GM18526 (cell line): ENCODE measurements around the gene POU6F2.

ENCODE experiments used
- POLR2A ChIP-seq: IDR thresholded peaks from 3 replicates; pipeline ENCODE4 v1.6.1; 2011; ENCODE audit not compliant: insufficient read length; ENCODE audit errors: extremely low read depth

POU6F2 gene

GRCh38 chr7:38955892-38956291 lies 21.8 kb upstream of the POU6F2 start:
- no peak for TF ChIP-seq POLR2A

- no peak for TF ChIP-seq POLR2A
Measured at GRCh38 chr7:38962028-38962427, 15.7 kb upstream of the POU6F2 start.

- no peak for TF ChIP-seq POLR2A
Measured at GRCh38 chr7:38964921-38965320, 12.8 kb upstream of the POU6F2 start.

GRCh38 chr7:38973760-38974159 lies 3.9 kb upstream of the POU6F2 start:
- TF ChIP-seq POLR2A = no peak

- no peak for TF ChIP-seq POLR2A
Measured at GRCh38 chr7:38975944-38976392, 1.7 kb upstream of the POU6F2 start.

GRCh38 chr7:38978491-38978890 lies 782 bp downstream of the POU6F2 start:
- TF ChIP-seq POLR2A = no peak

GRCh38 chr7:38992203-38992602 lies 14.5 kb downstream of the POU6F2 start:
- TF ChIP-seq POLR2A = no peak

GRCh38 chr7:39001595-39001994 lies 23.9 kb downstream of the POU6F2 start:
- TF ChIP-seq POLR2A = no peak

GRCh38 chr7:39002755-39003154 lies 25.0 kb downstream of the POU6F2 start:
- no peak for TF ChIP-seq POLR2A

- TF ChIP-seq POLR2A = no peak
Measured at GRCh38 chr7:39005036-39005435, 27.3 kb downstream of the POU6F2 start.

GRCh38 chr7:39005461-39005860 lies 27.8 kb downstream of the POU6F2 start:
- TF ChIP-seq POLR2A = no peak

- no peak for TF ChIP-seq POLR2A
Measured at GRCh38 chr7:39016609-39017008, 38.9 kb downstream of the POU6F2 start.

GRCh38 chr7:39017369-39017915 lies 39.7 kb downstream of the POU6F2 start:
- no peak for TF ChIP-seq POLR2A

GRCh38 chr7:39022796-39023195 lies 45.1 kb downstream of the POU6F2 start:
- no peak for TF ChIP-seq POLR2A

GRCh38 chr7:39027491-39027890 lies 49.8 kb downstream of the POU6F2 start:
- TF ChIP-seq POLR2A = no peak

GRCh38 chr7:39033885-39034624 lies 56.3 kb downstream of the POU6F2 start:
- TF ChIP-seq POLR2A = no peak

- TF ChIP-seq POLR2A = no peak
Measured at GRCh38 chr7:39035156-39035555, 57.4 kb downstream of the POU6F2 start.
